ENCODE data around the gene TMEM178B.
"Not testable (repeated sequence)": the region's sequence is repeated elsewhere in the genome, so short reads cannot be mapped to it uniquely, and the experiment has no call there.

Gene TMEM178B

GRCh38 chr7:141165521-141165920 is 91.7 kb downstream of the TMEM178B start:
- in situ Hi-C loops (cut with HindIII; ENCODE audit: low pct_ligation_motif_present, low pct_unique_long_range_greater_than_20kb, low sequenced_read_pairs): no loop called here
- no peak for DNase-seq

GRCh38 chr7:141166926-141167325 is 93.1 kb downstream of the TMEM178B start:
- in situ Hi-C loops (cut with HindIII; ENCODE audit: low pct_ligation_motif_present, low pct_unique_long_range_greater_than_20kb, low sequenced_read_pairs): no loop called here
- DNase-seq: no peak

GRCh38 chr7:141167381-141167964 is 93.6 kb downstream of the TMEM178B start:
- in situ Hi-C loops (cut with HindIII; ENCODE audit: low pct_ligation_motif_present, low pct_unique_long_range_greater_than_20kb, low sequenced_read_pairs): no loop called here
- no peak for DNase-seq

GRCh38 chr7:141169157-141169556 is 95.3 kb downstream of the TMEM178B start:
- DNase-seq; in situ Hi-C loops (cut with HindIII; ENCODE audit: low pct_ligation_motif_present, low pct_unique_long_range_greater_than_20kb, low sequenced_read_pairs): not testable (repeated sequence)

GRCh38 chr7:141175728-141176127 is 101.9 kb downstream of the TMEM178B start:
- DNase-seq; in situ Hi-C loops (cut with HindIII; ENCODE audit: low pct_ligation_motif_present, low pct_unique_long_range_greater_than_20kb, low sequenced_read_pairs): not testable (repeated sequence)

- DNase-seq; in situ Hi-C loops (cut with HindIII; ENCODE audit: low pct_ligation_motif_present, low pct_unique_long_range_greater_than_20kb, low sequenced_read_pairs): not testable (repeated sequence)
Observed at GRCh38 chr7:141177120-141177519, 103.3 kb downstream of the TMEM178B start.

GRCh38 chr7:141178486-141179135 is 104.7 kb downstream of the TMEM178B start:
- in situ Hi-C loops (cut with HindIII; ENCODE audit: low pct_ligation_motif_present, low pct_unique_long_range_greater_than_20kb, low sequenced_read_pairs): no loop called here
- DNase-seq: no peak

GRCh38 chr7:141181812-141182211 is 107.9 kb downstream of the TMEM178B start:
- DNase-seq: no peak
- in situ Hi-C loops (cut with HindIII; ENCODE audit: low pct_ligation_motif_present, low pct_unique_long_range_greater_than_20kb, low sequenced_read_pairs): no loop called here

GRCh38 chr7:141184532-141185190 is 110.8 kb downstream of the TMEM178B start:
- DNase-seq: no peak
- in situ Hi-C loops (cut with HindIII; ENCODE audit: low pct_ligation_motif_present, low pct_unique_long_range_greater_than_20kb, low sequenced_read_pairs): no loop called here

- in situ Hi-C loops (cut with HindIII; ENCODE audit: low pct_ligation_motif_present, low pct_unique_long_range_greater_than_20kb, low sequenced_read_pairs): no loop called here
- no peak for DNase-seq
Observed at GRCh38 chr7:141185369-141185967, 111.6 kb downstream of the TMEM178B start.

- in situ Hi-C loops (cut with HindIII; ENCODE audit: low pct_ligation_motif_present, low pct_unique_long_range_greater_than_20kb, low sequenced_read_pairs): no loop called here
- DNase-seq: no peak
Observed at GRCh38 chr7:141189231-141189630, 115.4 kb downstream of the TMEM178B start.

- DNase-seq: no peak
- in situ Hi-C loops (cut with HindIII; ENCODE audit: low pct_ligation_motif_present, low pct_unique_long_range_greater_than_20kb, low sequenced_read_pairs): no loop called here
Observed at GRCh38 chr7:141190495-141190894, 116.6 kb downstream of the TMEM178B start.

GRCh38 chr7:141191277-141191676 is 117.4 kb downstream of the TMEM178B start:
- in situ Hi-C loops (cut with HindIII; ENCODE audit: low pct_ligation_motif_present, low pct_unique_long_range_greater_than_20kb, low sequenced_read_pairs): no loop called here
- no peak for DNase-seq

GRCh38 chr7:141193066-141193465 is 119.2 kb downstream of the TMEM178B start:
- in situ Hi-C loops (cut with HindIII; ENCODE audit: low pct_ligation_motif_present, low pct_unique_long_range_greater_than_20kb, low sequenced_read_pairs): no loop called here
- DNase-seq: no peak

- in situ Hi-C loops (cut with HindIII; ENCODE audit: low pct_ligation_motif_present, low pct_unique_long_range_greater_than_20kb, low sequenced_read_pairs); DNase-seq: not testable (repeated sequence)
Observed at GRCh38 chr7:141195722-141196121, 121.9 kb downstream of the TMEM178B start.

GRCh38 chr7:141198194-141198958 is 124.5 kb downstream of the TMEM178B start:
- DNase-seq: no peak
- in situ Hi-C loops (cut with HindIII; ENCODE audit: low pct_ligation_motif_present, low pct_unique_long_range_greater_than_20kb, low sequenced_read_pairs): no loop called here

GRCh38 chr7:141200191-141201108 is 126.6 kb downstream of the TMEM178B start:
- in situ Hi-C loops (cut with HindIII; ENCODE audit: low pct_ligation_motif_present, low pct_unique_long_range_greater_than_20kb, low sequenced_read_pairs): no loop called here
- DNase-seq: no peak
